ENCODE results near the gene ARL4A.

ARL4A gene

DNA sequence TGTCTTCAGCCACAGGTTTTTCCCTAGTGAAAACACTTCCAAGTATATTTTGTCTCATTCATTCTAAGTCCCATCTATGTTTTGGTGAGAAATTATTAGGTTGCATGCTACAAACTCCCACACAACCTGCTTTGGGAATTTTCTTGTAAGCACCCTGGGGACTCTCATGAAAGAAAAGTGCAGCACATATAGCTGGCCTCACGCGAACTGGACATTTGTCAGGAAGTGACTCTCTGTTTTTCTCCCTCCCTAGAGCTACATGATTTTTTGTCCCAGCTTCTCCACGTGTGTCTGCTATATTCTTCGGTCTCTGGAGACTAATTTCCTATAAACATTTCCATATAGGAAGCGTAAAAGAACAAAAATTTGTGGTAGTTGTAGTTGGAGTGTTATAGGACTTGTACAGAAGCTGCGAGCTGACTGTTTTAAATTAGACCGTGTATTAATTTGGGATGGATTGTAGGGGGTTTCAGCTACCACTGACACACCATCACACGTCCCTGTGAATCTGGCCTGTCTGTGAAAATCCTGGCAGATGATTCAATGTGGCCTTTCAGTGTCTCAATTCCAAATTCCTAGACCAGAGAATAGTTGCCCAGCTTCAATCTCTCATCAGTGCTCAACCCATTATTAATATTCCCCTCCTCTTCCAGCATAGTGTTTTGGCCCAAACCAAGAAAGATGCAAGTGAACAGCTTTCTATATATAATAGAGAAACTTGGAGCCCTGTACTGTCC, 40.2 kb downstream of the ARL4A start:
- no peak for DNase-seq

DNA sequence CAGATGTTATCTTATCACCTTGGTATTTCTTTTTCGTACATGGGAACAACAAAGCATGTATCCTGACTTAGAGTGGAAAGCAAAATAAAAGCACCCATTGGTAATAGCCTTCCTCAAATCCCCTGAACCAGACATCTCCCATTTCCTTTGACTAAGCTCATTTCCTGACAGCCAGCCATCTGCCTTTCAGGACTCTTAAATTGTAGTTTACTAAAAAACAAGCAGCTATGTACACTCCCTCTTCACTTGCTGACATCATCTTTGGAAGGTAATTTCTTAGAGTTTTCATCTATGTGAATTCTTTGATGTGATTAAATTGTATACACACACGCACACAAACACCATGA, 40.7 kb downstream of the ARL4A start:
- no peak for DNase-seq

DNA sequence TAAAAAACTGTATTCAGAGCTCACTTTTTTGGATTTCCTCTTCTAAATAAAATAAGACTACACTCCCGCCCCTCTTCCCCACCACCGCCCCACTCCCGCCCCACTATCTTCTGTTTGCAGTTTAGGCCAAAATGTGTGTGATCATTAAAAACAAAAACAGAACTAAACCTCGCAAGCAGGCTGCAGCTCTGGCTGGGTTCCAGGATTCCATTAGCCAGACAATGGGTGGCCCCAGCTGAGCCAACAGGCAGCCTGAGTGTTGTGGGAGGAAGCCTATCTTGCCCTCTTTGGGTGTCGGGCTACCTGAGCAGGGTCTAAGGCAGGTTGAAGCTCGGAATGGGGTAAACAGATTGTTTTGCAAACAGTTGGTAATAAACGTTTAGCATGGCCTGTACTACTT, 41.7 kb downstream of the ARL4A start:
- peak; percentile 96 for DNase-seq

DNA sequence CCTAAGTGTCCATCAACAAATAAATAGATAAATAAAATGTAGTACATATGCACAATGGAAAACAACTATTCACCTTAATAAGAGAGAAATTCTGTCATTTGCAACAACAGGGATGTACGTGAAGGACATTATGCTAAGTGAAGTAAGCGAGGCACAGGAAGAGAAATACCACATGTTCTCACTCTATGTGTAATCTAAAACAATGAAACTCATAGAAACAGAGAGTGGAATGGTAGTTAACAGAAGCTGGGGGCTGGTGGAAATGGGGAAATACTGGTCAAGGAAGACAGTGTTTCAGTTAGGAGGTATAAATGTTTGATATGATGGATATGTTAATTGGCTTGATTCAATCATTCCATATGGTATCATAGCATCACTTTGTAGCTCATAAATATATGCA, 43.1 kb downstream of the ARL4A start:
- no peak for DNase-seq

DNA sequence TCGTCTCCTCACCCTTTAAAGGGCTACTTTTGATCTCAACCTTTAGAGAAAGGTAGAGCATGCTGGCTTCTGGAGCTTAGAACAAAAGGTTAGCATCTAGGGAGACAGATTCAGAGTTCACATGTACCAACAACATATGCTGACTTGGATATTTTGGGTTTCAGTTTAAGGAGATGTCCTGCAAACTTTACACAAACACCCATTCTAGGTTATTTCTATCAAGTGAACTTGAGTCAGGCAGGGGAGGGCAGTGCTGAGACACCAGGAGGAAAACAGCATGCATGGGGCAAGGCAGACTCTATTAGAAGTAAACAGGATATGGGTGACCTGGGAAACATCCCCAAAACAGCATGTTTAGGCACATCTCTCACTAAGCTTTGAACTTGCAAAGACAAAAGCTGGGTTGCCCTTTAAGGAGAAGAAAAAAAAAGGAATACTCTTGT, 43.8 kb downstream of the ARL4A start:
- DNase-seq: no peak

DNA sequence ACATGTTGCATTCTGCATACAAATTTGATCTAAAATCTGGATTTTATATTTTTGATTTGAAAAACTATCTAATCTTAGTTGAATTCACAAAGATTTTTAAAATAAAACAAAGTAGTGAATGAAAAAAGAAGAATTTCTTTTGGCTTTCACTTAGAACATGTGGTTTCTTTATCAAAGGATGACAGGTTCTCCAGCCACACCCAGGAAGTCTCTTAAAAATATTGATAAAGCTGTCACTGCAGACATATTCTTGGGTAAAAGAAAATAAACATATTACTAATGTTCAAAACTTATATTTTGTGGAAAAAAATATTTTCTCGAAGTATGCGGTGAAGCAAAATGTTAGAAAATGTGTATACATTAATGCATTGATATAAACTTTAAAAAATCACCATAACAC, 44.3 kb downstream of the ARL4A start:
- no peak for DNase-seq

DNA sequence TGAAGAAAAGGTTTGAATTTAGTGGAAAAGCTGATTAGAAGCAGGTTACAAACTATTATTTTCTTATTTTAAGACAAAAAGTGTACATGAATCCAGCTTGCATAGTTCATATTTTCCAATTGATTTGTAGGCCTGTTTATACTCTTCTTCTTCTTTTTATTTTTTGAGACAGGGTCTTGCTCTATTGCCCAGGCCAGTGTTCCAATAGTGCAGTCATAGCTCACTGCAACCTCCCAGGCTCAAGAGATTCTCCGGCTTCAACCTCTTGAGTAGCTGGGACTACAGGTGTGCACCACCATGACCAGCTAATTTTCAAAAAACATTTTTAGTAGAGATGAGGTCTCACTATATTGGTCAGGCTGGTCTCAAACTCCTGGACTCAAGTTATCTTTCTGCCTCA, 45.0 kb downstream of the ARL4A start:
- DNase-seq: no peak

DNA sequence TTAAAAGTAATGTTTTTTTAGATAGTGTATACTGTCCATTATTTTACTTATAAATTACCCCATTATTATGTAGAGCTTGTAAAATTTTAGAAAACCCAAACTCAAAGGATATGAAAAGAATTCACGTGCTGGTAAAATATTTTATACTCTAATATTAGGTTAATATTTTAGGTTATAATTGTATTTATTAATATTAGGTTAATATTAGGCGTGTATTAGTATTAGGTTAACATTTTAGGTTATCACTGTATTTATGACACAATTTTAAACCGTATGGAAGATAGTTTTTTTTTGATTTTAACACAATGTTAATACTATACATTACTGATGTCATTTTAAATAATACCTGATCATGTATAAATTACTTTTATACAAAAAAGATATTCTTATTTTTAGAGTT, 48.5 kb downstream of the ARL4A start:
- DNase-seq: no peak

DNA sequence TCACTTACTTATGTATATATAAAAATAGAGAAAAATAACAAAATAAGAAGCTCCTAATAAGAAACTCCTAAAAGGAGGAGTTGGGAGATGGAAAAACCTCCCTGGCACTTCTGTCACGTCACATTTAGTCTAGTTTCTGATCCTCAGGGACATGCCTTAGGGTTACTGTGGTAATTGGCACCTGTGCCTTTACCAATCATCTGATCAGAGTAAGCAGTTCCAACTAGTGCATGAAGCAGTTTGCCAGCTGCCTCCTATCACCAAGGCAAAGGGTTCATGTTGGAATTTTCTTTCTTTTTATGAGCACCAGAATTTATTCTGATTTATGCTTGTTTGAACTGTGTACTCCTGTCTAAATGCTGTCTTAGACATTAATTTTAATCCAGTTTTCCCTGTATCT, 49.9 kb downstream of the ARL4A start:
- DNase-seq: no peak

DNA sequence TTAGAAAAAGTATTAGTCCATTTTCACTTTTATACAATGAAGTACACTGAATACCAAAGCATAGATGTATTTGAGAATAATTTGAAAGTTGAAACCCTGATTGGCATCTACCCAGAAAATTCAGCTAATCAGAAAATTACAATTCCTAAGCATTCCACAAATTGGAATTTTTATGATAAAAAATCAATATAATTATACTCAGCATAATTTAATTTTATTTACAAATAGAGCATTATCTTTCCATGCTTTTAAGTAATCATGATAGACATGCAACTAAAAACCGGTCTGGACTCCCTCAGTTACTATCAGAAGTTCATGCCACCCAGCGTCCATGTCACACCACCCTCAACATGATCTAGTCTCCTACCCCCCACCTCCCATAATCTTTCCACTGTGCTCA, 50.4 kb downstream of the ARL4A start:
- DNase-seq: no peak

DNA sequence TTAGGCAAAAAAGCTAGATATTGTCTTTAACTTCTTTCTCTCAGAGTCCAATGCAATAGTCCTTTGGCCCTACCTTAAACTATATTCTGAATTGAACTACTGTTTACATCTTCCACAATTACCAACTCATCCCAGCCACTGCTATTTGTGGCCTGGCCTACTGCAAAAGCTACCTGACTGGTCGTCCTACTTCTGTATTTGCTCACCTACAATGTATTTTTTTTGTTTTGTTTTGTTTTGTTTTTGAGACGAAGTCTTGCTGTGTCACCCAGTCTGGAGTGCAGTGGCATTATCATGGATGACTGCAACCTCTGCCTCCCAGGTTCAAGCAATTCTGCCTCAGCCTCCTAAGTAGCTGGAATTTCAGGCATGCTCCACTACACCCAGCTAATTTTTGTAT, 51.2 kb downstream of the ARL4A start:
- DNase-seq: no peak

Measured in NCI-H1092 (cell line).